Ovary (tissue), 3 donors: ENCODE data around the gene TSPAN31.

ENCODE experiments used
- CTCF ChIP-seq, 3 donors: fragments of 450-650 bp in 2 of 3; fragments of 200-600 bp in 1 of 3; IDR thresholded peaks; one replicate each; pipeline versions ENCODE4 v1.5.1 to v1.8.0; 2016 to 2022; ENCODE audit warnings: antibody characterized with exemption in 3 of 3, mild to moderate bottlenecking in 1 of 3
- POLR2A ChIP-seq: fragments of 450-650 bp; IDR thresholded peaks from one replicate; pipeline ENCODE4 v1.6.1; 2017; ENCODE audit warnings: antibody characterized with exemption, mild to moderate bottlenecking, moderate library complexity
- donor health status: DM: no; HTN: no; CAD: no.

GRCh38 chr12:57713209-57713608 lies 31.6 kb upstream of the TSPAN31 start:
- TF ChIP-seq CTCF (IDR thresholded peaks at IDR 0.05), result no peak
- TF ChIP-seq POLR2A, result no peak
